Inflammatory macrophage treated with lipopolysaccharide for 1 hour (primary cell): ENCODE results near the gene SLC25A34.
A peak's percentile ranks its signal among the peaks of the same experiment; 100 is the strongest.

Source experiments
- DNase-seq, 2 donors: peaks; one replicate each; pipeline ENCODE4 v3.0.0-alpha.2; 2020 to 2022

The SLC25A34 gene

DNA sequence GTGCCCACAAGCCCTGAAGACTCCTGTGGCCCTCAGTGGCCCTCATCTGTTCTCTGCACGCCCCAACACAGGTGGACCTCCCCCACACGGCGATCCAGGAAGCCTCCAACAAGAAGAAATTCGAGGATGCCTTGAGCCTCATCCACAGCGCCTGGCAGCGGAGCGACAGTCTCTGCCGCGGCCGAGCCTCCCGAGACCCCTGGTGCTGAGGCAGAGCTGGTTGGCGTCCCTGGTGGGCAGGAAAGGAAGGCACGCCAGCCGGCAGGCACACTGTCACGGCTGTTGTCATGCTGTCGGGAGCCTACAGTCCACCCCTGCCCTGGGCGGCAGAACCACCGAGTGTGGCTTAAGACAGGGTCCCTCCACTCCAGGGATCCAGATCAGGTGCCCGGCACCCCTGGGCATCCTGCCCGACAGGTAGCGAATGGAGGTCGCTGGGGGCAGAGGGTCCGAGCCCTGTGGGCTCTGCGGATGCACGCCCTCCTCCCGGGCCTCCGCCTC lies 2.3 kb upstream of the SLC25A34 start:
- DNase-seq: no peak

- DNase-seq: no peak
Observed at GRCh38 chr1:15734296-15734695, 1.8 kb upstream of the SLC25A34 start.

DNA sequence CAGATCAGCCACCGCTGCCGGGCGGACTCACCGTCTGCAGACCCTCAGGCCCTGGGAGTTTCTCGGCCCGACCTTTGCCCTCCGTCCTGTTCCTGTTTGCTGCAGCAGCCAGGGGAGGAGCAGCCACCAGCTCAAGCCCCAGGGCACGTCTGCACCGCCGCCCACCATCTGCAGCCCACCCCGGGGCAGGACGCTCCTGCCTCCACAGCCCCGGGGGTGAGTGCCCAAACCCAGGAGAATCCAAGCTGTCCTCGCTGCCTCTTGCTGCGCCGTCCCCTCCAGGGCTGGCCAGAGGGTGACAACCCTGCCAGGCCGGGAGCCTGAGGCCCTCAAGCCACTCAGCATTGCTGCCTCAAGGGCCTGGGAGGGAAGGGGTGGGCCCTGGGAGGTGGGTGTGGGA lies 1.2 kb upstream of the SLC25A34 start:
- DNase-seq: no peak

- no peak for DNase-seq
Observed at GRCh38 chr1:15735304-15736037, 587 bp upstream of the SLC25A34 start.

DNA sequence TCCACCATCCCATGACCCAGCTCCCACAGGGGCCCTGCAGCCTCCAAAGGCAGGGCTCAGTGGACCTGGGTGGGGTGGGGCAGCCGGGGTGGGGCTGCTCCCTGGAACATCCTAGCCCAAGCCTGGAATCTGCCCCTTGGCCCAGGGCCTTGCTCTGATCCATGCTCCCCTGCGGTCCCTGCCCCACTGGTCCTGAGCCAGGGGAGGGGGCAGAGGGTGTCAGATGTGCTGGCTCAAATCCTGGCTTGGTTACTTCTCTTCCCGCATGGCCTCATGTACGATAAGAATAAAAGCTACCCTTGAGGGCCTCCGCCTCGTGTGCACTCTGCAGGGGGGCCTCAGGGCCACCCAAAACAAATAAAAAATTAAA lies 819 bp downstream of the SLC25A34 start:
- no peak for DNase-seq

- DNase-seq: no peak
Observed at GRCh38 chr1:15737324-15738319, 1.6 kb downstream of the SLC25A34 start.

DNA sequence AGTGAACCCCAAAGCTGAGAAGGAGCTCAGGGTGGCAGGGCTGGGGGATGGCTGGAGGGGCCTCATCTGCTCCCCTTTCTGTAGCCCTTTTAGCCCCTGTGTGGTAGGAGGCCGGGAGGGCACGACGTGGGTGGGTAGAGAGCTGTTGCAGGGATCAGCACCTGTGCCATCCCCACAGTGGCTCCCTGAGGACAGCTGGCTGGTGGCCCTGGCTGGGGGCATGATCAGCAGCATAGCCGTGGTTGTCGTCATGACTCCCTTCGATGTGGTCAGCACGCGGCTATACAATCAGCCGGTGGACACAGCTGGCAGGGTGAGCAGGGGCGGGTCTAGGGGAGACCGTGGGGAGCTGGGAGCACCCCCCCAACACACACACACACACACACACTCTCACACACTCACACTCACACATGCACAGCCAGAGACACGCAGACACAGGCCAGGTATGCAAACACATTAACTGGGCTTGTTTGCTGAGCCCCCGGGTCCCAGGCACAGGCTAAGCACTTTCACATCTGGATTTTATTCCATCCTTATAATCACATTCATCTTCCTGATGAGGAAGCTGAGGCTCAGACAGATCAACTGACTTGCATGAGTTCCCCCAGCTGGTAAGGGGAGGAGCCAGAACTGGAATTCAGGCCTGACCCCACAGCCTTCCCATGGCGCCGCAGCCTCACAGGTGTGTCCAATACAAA lies 2.5 kb downstream of the SLC25A34 start:
- DNase-seq: no peak

GRCh38 chr1:15739259-15739658 lies 3.2 kb downstream of the SLC25A34 start:
- no peak for DNase-seq

GRCh38 chr1:15739745-15740144 lies 3.7 kb downstream of the SLC25A34 start:
- no peak for DNase-seq

DNA sequence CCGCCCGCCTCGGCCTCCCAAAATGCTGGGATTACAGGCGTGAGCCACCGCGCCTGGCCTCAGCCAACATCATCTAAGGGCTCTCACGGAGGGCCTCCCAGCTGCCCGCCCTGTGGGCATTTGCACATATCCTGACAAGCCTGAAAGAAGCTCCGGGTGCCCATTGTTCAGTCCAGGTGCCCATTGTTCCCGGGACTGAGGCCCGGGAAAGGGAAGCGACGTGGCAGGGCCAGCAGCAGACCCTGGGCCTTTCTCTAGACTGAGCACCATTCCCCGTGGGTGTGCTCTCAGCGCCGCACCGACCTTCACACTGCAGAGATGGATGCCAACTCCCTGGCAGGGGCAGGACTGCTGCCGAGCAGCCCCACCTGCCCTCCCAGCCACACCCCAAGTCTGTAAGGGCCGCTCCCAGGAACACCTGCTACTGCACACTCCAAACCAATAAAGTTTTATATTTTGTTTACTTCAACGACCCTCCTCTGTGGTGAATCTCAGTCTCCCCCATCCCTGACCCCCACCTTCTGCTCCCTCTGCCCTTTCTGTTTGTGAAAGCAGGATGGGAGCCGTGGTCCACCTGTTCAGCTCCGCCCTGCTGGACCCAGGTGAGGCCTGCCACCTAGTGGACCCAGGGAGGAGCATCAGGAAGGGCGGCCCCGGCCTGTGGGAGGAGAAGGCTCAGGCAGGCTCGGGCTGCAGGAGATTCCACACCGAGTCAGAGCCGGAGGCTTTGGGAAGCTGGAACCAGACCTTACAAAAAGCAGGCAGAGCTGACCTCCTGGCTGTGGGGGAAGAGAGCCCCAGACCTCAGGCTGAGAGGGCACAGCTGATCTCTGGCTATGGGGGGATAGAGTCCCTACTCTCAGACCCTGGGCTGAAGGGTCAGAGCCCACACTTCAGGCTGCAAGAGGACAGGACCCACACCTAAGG lies 5.1 kb downstream of the SLC25A34 start:
- DNase-seq: peak; percentile 31 to 43

DNA sequence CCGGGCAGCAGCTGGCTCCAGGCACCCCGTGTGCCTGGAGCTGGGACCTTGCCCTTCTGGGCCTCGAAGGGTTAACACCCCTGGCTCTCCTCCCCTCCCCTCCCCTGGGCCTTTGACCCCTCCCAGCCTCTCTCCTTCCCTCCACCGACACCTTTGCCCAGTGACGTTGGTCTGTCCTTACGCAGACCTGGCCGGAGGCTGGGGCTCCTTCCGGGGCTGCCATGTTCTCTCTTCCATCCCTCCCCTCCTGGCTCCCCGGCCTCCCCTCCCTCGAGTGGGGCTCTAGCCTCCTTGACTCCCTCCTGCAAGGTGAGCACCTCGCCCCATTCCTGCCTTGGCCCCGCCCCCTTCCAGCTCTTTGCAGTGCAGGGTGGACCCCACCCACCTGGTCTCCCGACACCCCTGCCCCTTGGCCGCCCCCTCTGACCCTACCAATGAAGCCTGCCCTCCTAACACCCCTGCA lies 6.3 kb downstream of the SLC25A34 start, which contains the start of gene TMEM82:
Gene TMEM82, plus strand, starts transcription at position 161 of the 463 bp plus-strand sequence. Its CDS starts 61 bp downstream, at position 222.
- no peak for DNase-seq

DNA sequence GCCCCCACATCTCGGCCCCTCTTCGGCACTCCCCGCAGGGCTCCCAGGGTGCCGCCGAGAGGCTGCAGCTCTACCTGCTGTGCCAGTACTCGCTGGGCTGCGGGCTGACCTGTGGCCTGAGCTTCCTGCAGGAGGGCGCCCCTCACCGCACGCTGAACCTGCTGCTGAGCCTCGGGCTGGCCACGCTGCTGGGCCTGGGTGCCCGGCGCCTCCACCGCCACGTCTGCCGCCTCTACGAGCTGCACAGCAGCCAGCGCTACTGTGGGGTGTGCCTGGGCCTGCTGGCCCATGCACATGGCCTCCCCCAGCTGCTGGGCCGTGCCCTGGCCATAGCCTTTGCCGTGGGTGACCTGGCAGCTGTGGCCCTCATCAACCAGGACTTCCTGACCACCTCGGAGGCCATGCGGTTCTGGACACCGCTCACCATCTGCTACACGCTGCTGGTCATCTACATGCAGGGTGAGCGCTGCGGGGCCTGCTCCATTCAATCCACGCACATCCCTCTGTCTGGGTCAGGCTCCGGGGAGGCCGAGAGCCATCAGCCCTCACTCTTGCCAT lies 8.1 kb downstream of the SLC25A34 start:
- no peak for DNase-seq

DNA sequence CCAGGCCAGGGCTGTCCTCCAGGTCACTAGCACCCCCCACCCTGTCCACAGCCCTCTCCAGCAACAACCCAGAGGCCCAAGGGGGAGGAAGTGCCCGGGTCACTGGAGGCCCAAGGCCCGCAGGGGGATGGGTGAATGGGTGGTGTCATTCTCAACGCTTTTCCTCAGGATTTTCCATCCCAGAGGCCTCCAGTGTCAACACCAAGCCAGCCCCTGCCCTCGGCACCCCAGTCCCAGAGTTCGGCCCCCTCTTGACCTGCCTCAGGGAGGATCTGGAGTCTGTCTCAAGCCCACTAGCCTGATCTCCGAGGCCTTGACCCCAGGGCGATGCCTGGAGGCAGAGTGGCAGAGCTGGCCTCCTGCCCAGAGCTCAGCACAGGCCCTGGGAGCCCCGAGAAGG lies 11.3 kb downstream of the SLC25A34 start:
- DNase-seq: no peak

DNA sequence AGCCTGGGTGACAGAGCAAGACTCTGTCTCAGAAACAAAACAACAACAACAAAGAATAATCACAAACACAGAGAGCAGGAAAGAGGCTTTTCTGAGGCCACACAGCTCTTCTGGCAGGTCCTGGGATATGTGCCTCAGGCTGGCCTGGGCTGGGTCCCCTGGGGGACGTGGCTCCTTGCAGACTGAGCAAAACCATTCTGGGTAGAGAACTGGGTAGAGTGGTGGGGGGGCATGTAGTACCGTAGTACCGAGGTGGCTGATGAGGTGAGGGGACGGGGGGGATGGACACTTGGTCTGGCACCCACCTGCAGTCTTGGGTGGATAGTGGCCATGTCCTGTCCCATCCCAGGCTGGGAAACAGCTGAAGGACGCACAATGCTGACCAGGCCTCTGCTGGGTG lies 12.2 kb downstream of the SLC25A34 start:
- no peak for DNase-seq

DNA sequence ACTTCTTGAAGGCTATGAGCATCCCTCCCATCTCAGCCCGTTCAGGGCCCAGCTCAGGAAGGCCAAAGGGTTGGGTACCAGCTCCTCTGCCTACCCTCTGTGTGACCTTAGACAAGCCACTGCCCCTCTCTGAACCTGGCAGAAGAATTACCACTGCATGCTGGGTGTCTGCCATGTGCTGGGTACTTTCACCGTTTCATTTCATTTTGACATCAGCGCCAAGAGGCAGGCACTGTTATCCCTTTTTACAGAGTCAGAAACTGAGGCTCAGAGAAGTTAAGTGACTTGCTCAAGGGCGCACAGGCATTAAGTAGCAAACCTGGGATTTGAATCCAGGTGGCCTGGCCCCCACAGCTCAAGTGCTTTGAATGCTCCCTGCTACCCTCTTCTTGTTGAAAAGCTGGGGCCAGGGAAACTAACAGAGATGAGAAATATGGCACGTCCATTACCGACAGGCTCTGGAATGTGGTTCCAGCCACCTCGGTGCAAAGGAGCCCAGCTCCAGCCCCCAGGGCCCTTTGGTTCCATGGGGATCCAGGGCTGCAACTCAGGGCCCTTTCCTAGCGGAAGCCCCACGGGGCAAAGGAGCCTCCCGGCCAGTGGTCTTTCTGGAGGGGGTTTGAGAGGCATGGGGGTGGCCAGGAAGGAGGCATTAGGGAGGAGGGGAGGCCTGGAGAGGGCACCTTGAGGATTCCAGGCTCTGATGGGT lies 12.8 kb downstream of the SLC25A34 start:
- DNase-seq: no peak

GRCh38 chr1:15749399-15750291 lies 13.6 kb downstream of the SLC25A34 start:
- DNase-seq: no peak

GRCh38 chr1:15750924-15751323 lies 14.9 kb downstream of the SLC25A34 start:
- DNase-seq: no peak

GRCh38 chr1:15751717-15752116 lies 15.7 kb downstream of the SLC25A34 start:
- no peak for DNase-seq

GRCh38 chr1:15753776-15754175 lies 17.7 kb downstream of the SLC25A34 start:
- no peak for DNase-seq
